GM23248 (cell line): ENCODE measurements around the gene CRB1. TPM values are rescaled to one million over a fixed set of nuclear protein-coding genes. Genes with fewer than 3 reads are reported as not detected.

ENCODE experiments used
- DNase-seq: peaks from one replicate; pipeline ENCODE4 v3.0.0-alpha.2; 2015
- H2AFZ ChIP-seq: fragments of 200-600 bp; sonication (generic); 2 replicates; pipeline ENCODE4 v1.6.1; 2016; ENCODE audit warnings: antibody characterized with exemption
- H3F3A ChIP-seq: fragments of 200-600 bp; sonication (generic); 2 replicates; pipeline ENCODE4 v1.6.1; 2016; ENCODE audit warnings: mild to moderate bottlenecking, antibody characterized with exemption, mixed run types; ENCODE audit not compliant: insufficient read depth
- H3K27ac ChIP-seq: fragments of 200-600 bp; sonication (generic); 2 replicates; pipeline ENCODE4 v1.5.1; 2016; ENCODE audit warnings: mild to moderate bottlenecking
- H3K27me3 ChIP-seq: fragments of 200-600 bp; sonication (generic); replicated peaks from 2 replicates; pipeline ENCODE4 v1.6.1; 2016; ENCODE audit warnings: mild to moderate bottlenecking; ENCODE audit not compliant: insufficient read depth
- H3K36me3 ChIP-seq: fragments of 200-600 bp; sonication (generic); 2 replicates; pipeline ENCODE4 v1.6.1; 2016; ENCODE audit warnings: low read depth, mild to moderate bottlenecking
- H3K4me1 ChIP-seq: fragments of 200-600 bp; sonication (generic); 2 replicates; pipeline ENCODE4 v1.6.1; 2016; ENCODE audit warnings: mild to moderate bottlenecking; ENCODE audit not compliant: insufficient read depth
- H3K4me2 ChIP-seq: fragments of 200-600 bp; sonication (generic); one replicate; pipeline ENCODE4 v1.6.1; 2016; ENCODE audit warnings: mild to moderate bottlenecking; ENCODE audit not compliant: unreplicated experiment
- H3K4me3 ChIP-seq: fragments of 200-600 bp; sonication (generic); 2 replicates; pipeline ENCODE4 v1.5.1; 2016; ENCODE audit warnings: mild to moderate bottlenecking
- H3K79me2 ChIP-seq: fragments of 200-600 bp; sonication (generic); 2 replicates; pipeline ENCODE4 v1.6.1; 2016; ENCODE audit warnings: mild to moderate bottlenecking; ENCODE audit not compliant: insufficient read depth
- H3K9ac ChIP-seq: fragments of 200-600 bp; sonication (generic); 2 replicates; pipeline ENCODE4 v1.6.1; 2016; ENCODE audit warnings: mild to moderate bottlenecking
- H3K9me2 ChIP-seq: fragments of 200-600 bp; sonication (generic); 2 replicates; pipeline ENCODE4 v1.6.1; 2016; ENCODE audit warnings: mixed run types, mild to moderate bottlenecking, moderate library complexity; ENCODE audit not compliant: insufficient read depth
- H3K9me3 ChIP-seq: fragments of 200-600 bp; sonication (generic); one replicate; pipeline ENCODE4 v1.6.1; 2017; ENCODE audit warnings: low read depth
- H4K20me1 ChIP-seq: fragments of 200-600 bp; sonication (generic); 2 replicates; pipeline ENCODE4 v1.6.0; 2016; ENCODE audit not compliant: insufficient read depth
- EZH2 ChIP-seq: fragments of 200-600 bp; sonication (generic); IDR thresholded peaks from 2 replicates; pipeline ENCODE4 v1.6.1; 2018; ENCODE audit warnings: antibody characterized with exemption, mild to moderate bottlenecking; ENCODE audit not compliant: insufficient read depth, poor library complexity, severe bottlenecking
- EZH2phosphoT487 ChIP-seq: fragments of 200-600 bp; sonication (generic); IDR thresholded peaks from 2 replicates; pipeline ENCODE4 v1.6.1; 2018; ENCODE audit warnings: antibody characterized with exemption, moderate library complexity, mild to moderate bottlenecking, low read depth; ENCODE audit not compliant: insufficient read depth
- WGBS, 2 experiments: methylation state at CpG; one replicate each; pipeline ENCODE4 v1.1.6; 2015 to 2017; ENCODE audit warnings: low lambda C conversion rate in 2 of 2, low coverage in 1 of 2; ENCODE audit errors: missing lambda C conversion rate in 2 of 2; 5-methylcytosine and 5-hydroxymethylcytosine counted together
- in situ Hi-C: fragments of 300-500 bp; cut with MboI; formaldehyde crosslinking; loops from 2 replicates; pipeline ENCODE4 v1.15.0; 2020
- polyA plus RNA-seq: library from polyadenylated mRNA; unstranded; fragments of >200 nt; fragmentation: Nextera tagmentation; extraction: Ambion mirVana; gene quantifications from 2 replicates; pipeline ENCODE4 v1.2.1, GENCODE V29; 2016
- total RNA-seq: library from RNA; depleted of rRNA; stranded (reverse); fragments of >200 nt; shearing (Covaris generic); gene quantifications from 2 replicates; pipeline ENCODE4 v1.2.3, GENCODE V29; 2014

The CRB1 gene
- total and polyA plus RNA-seq, 2 experiments from 2014 or later: 0.11 TPM; not detected in 1

- no peaks in the 10 kb centered on the region for H3K4me1 ChIP-seq
- no peaks in the 10 kb centered on the region for H3F3A ChIP-seq
- no peaks in the 10 kb centered on the region for H3K9me2 ChIP-seq
- H3K79me2 ChIP-seq: no peaks in the 10 kb centered on the region
- peak; percentile 48 for DNase-seq
- TF ChIP-seq EZH2 (no peak), EZH2phosphoT487 (no peak)
- H3K27me3 ChIP-seq: no peaks in the 10 kb centered on the region
- no peak overlapping the region for H3K9ac ChIP-seq
- no peak overlapping the region for H3K4me3 ChIP-seq
- H3K27ac ChIP-seq: no peak overlapping the region
- H2AFZ ChIP-seq: peak overlapping the region; percentile 61
- H3K4me2 ChIP-seq: no peak overlapping the region
- H3K36me3 ChIP-seq: no peaks in the 10 kb centered on the region
- H3K9me3 ChIP-seq: no peaks in the 10 kb centered on the region
- in situ Hi-C loops: no loop called here
- no peaks in the 10 kb centered on the region for H4K20me1 ChIP-seq
- WGBS, 2 experiments: 15 to 18% methylated on average over 2 of the region's 2 CpGs
Observed at GRCh38 chr1:197327776-197328364, 59.8 kb downstream of the CRB1 start.

GRCh38 chr1:197330213-197330612 is 62.2 kb downstream of the CRB1 start:
- Histone ChIP-seq H2AFZ (no peak overlapping the region), H3K9me2 (no peaks in the 10 kb centered on the region), H4K20me1 (no peaks in the 10 kb centered on the region), H3K79me2 (no peaks in the 10 kb centered on the region), H3K9me3 (no peaks in the 10 kb centered on the region), H3K9ac (no peak overlapping the region), H3K36me3 (no peaks in the 10 kb centered on the region), H3K27ac (no peak overlapping the region), H3K4me3 (no peak overlapping the region), H3K4me2 (no peak overlapping the region), H3K27me3 (no peaks in the 10 kb centered on the region), H3K4me1 (no peaks in the 10 kb centered on the region), H3F3A (no peaks in the 10 kb centered on the region)
- WGBS, 2 experiments: 56% methylated on average over 4 of the region's 4 CpGs
- no peak for DNase-seq
- in situ Hi-C loops: no loop called here
- TF ChIP-seq EZH2: no peak

GRCh38 chr1:197331565-197331964 is 63.5 kb downstream of the CRB1 start:
- no peaks in the 10 kb centered on the region for H3K9me2 ChIP-seq
- H3K4me1 ChIP-seq: no peaks in the 10 kb centered on the region
- 79% methylated on average over 5 of the region's 5 CpGs for WGBS, 2 experiments
- H3K36me3 ChIP-seq: no peaks in the 10 kb centered on the region
- in situ Hi-C loops: no loop called here
- DNase-seq: no peak
- H3F3A ChIP-seq: no peaks in the 10 kb centered on the region
- H3K9me3 ChIP-seq: no peaks in the 10 kb centered on the region
- TF ChIP-seq EZH2phosphoT487 (no peak), EZH2 (no peak)
- H2AFZ ChIP-seq: no peak overlapping the region
- H4K20me1 ChIP-seq: no peaks in the 10 kb centered on the region
- H3K79me2 ChIP-seq: no peaks in the 10 kb centered on the region
- H3K4me3 ChIP-seq: no peak overlapping the region
- no peak overlapping the region for H3K27ac ChIP-seq
- no peak overlapping the region for H3K4me2 ChIP-seq
- no peaks in the 10 kb centered on the region for H3K27me3 ChIP-seq
- H3K9ac ChIP-seq: no peak overlapping the region

DNA sequence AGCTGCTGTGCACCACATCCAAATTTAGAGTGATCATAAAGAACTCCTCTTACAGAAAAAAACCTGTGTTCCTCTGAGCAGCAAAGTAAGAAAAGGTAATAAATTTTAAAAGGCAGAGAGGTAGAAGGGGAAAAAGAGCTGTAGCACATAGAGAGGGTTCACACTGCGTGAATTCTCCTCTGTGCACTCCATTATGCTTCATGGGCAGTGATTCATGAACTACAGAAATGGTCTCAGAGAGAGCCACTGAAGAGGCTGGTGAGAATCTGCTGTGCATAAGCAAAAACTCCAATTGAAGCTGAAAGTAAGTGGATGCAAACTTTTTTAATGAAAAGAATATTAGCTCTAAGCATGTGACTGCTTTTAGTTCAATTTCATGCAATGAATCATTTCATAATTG is 65.0 kb downstream of the CRB1 start:
- Histone ChIP-seq H3K9me3 (no peaks in the 10 kb centered on the region), H2AFZ (no peak overlapping the region), H3K4me1 (no peaks in the 10 kb centered on the region), H3K79me2 (no peaks in the 10 kb centered on the region), H3K4me2 (no peak overlapping the region), H3K9ac (no peak overlapping the region), H3F3A (no peaks in the 10 kb centered on the region), H3K36me3 (no peaks in the 10 kb centered on the region), H3K27me3 (no peaks in the 10 kb centered on the region), H3K27ac (no peak overlapping the region), H4K20me1 (no peaks in the 10 kb centered on the region), H3K9me2 (no peaks in the 10 kb centered on the region), H3K4me3 (no peak overlapping the region)
- DNase-seq: no peak
- WGBS, 2 experiments: 33 to 73% methylated on average over 1 of the region's 1 CpG
- in situ Hi-C loops: no loop called here
- TF ChIP-seq EZH2phosphoT487: no peak
- TF ChIP-seq EZH2: no peak

DNA sequence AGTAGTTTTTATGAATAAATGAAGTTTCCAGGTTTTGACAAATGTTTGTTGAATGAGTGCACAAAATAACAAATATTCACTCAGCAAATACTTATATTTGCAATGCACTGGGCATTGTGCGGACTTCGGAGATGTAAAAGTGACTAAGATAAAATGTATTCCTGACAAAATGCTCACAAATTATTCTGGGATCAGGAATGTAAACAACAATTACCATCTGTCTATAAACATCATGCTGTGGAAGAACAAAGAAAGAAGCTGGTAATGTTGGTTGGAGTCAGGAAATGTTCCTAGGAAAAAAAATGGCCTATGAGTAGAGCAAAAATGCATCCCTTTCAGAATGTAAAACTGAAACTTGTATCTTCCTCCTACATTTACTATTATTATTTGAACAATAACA is 68.5 kb downstream of the CRB1 start:
- H2AFZ ChIP-seq: no peak overlapping the region
- in situ Hi-C loops: no loop called here

More for the DNA sequence above, 68.5 kb downstream of the CRB1 start:
- Histone ChIP-seq H3K9ac (no peak overlapping the region), H3K9me3 (no peaks in the 10 kb centered on the region), H3K27me3 (no peaks in the 10 kb centered on the region), H3K4me3 (no peak overlapping the region), H3K79me2 (no peaks in the 10 kb centered on the region), H3K36me3 (no peaks in the 10 kb centered on the region), H3K4me2 (no peak overlapping the region), H3F3A (no peaks in the 10 kb centered on the region), H3K4me1 (no peaks in the 10 kb centered on the region), H3K27ac (no peak overlapping the region), H3K9me2 (no peaks in the 10 kb centered on the region), H4K20me1 (no peaks in the 10 kb centered on the region)
- WGBS, 2 experiments: 88 to 92% methylated on average over 2 of the region's 2 CpGs
- DNase-seq: no peak
- TF ChIP-seq EZH2 (no peak), EZH2phosphoT487 (no peak)
